Measurements from ENCODE around the gene YIF1B. TPM values are rescaled to one million over a fixed set of nuclear protein-coding genes. Genes with fewer than 3 reads are reported as not detected.

YIF1B gene
- total RNA-seq, 3 donors from 2014 or later: 20.5 to 28.8 (median 27.7) TPM

GRCh38 chr19:38277549-38277948 lies 38.2 kb downstream of the YIF1B start:
- H3K36me3 ChIP-seq: no peaks in the 10 kb centered on the region
- no peak for DNase-seq (ENCODE audit: low spot score in 2 of 2)
- no peaks in the 10 kb centered on the region for H3K9me3 ChIP-seq
- H3K4me3 ChIP-seq: no peak overlapping the region
- H3K27ac ChIP-seq: peak overlapping the region; percentile 77 to 87
- no peak for TF ChIP-seq POLR2A (IDR thresholded peaks at IDR 0.05)
- TF ChIP-seq POLR2AphosphoS5 (IDR thresholded peaks at IDR 0.05): peak in 1 of 3 donors; percentile 29
- H3K4me1 ChIP-seq: peaks cover 0 to 19% of the 10 kb centered on the region in 2 donors
- intact Hi-C loops (cut with DNase I; ENCODE audit: low total_unique reads): no loop called here
- H3K27me3 ChIP-seq: no peaks in the 10 kb centered on the region

GRCh38 chr19:38276942-38277517 lies 38.7 kb downstream of the YIF1B start:
- TF ChIP-seq POLR2A (IDR thresholded peaks at IDR 0.05) (no peak), POLR2AphosphoS5 (IDR thresholded peaks at IDR 0.05) (no peak)
- TF ChIP-seq, protein P1, sequence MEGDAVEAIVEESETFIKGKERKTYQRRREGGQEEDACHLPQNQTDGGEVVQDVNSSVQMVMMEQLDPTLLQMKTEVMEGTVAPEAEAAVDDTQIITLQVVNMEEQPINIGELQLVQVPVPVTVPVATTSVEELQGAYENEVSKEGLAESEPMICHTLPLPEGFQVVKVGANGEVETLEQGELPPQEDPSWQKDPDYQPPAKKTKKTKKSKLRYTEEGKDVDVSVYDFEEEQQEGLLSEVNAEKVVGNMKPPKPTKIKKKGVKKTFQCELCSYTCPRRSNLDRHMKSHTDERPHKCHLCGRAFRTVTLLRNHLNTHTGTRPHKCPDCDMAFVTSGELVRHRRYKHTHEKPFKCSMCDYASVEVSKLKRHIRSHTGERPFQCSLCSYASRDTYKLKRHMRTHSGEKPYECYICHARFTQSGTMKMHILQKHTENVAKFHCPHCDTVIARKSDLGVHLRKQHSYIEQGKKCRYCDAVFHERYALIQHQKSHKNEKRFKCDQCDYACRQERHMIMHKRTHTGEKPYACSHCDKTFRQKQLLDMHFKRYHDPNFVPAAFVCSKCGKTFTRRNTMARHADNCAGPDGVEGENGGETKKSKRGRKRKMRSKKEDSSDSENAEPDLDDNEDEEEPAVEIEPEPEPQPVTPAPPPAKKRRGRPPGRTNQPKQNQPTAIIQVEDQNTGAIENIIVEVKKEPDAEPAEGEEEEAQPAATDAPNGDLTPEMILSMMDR (IDR thresholded peaks at IDR 0.05): no peak
- intact Hi-C loops (cut with DNase I; ENCODE audit: low total_unique reads): no loop called here
- DNase-seq (ENCODE audit: low spot score in 2 of 2): no peak
- no peak overlapping the region for H3K4me3 ChIP-seq
- H3K36me3 ChIP-seq: no peaks in the 10 kb centered on the region
- peaks cover 0 to 19% of the 10 kb centered on the region in 2 donors for H3K4me1 ChIP-seq
- H3K27ac ChIP-seq: peak overlapping the region; percentile 77 to 87
- no peaks in the 10 kb centered on the region for H3K27me3 ChIP-seq
- H3K9me3 ChIP-seq: no peaks in the 10 kb centered on the region

DNA sequence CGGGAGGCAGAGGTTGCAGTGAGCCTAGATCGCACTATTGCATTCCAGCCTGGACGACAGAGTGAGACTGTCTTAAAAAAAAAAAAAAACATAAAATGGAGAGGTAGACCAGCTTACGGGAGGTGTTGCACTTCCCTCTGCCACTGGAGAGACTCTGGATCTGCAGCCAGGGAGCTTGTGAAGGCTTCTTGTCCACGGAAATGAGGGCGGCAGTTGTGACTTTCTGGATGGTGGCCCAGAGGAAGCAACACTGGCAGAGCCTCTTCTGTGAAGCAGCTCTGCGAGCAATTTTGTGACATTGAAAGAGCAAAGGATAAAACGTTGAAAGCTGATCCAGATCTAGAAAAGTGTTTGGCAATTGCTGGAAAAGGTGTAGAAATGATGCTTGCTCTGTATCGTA lies 41.0 kb downstream of the YIF1B start:
- peak in 1 of 2 donors; percentile 61 for DNase-seq (ENCODE audit: low spot score in 2 of 2)
- TF ChIP-seq POLR2AphosphoS5 (IDR thresholded peaks at IDR 0.05) (no peak), POLR2A (IDR thresholded peaks at IDR 0.05) (no peak)
- TF ChIP-seq, protein P1 (IDR thresholded peaks at IDR 0.05): no peak
- no peaks in the 10 kb centered on the region for H3K36me3 ChIP-seq
- no peaks in the 10 kb centered on the region for H3K27me3 ChIP-seq
- H3K4me1 ChIP-seq: peaks cover 0 to 19% of the 10 kb centered on the region in 2 donors
- intact Hi-C loops (cut with DNase I; ENCODE audit: low total_unique reads): no loop called here
- H3K27ac ChIP-seq: peak overlapping the region; percentile 2 to 65
- H3K9me3 ChIP-seq: no peaks in the 10 kb centered on the region
- H3K4me3 ChIP-seq: no peak overlapping the region

- Histone ChIP-seq H3K27me3 (no peaks in the 10 kb centered on the region), H3K27ac (peak overlapping the region in 1 of 2 donors; percentile 2), H3K9me3 (no peaks in the 10 kb centered on the region), H3K4me3 (no peak overlapping the region), H3K36me3 (no peaks in the 10 kb centered on the region), H3K4me1 (peaks cover 0 to 14% of the 10 kb centered on the region in 2 donors)
- DNase-seq (ENCODE audit: low spot score in 2 of 2): no peak
- intact Hi-C loops (cut with DNase I; ENCODE audit: low total_unique reads): no loop called here
- no peak for TF ChIP-seq POLR2AphosphoS5 (IDR thresholded peaks at IDR 0.05)
- TF ChIP-seq, protein P1 (IDR thresholded peaks at IDR 0.05): no peak
- no peak for TF ChIP-seq POLR2A (IDR thresholded peaks at IDR 0.05)
Measured at GRCh38 chr19:38273499-38273898, 42.2 kb downstream of the YIF1B start.

GRCh38 chr19:38270587-38271167 lies 45.1 kb downstream of the YIF1B start:
- Histone ChIP-seq H3K27ac (no peak overlapping the region), H3K36me3 (no peaks in the 10 kb centered on the region), H3K4me3 (no peak overlapping the region), H3K27me3 (no peaks in the 10 kb centered on the region), H3K9me3 (no peaks in the 10 kb centered on the region), H3K4me1 (peaks cover 0 to 3% of the 10 kb centered on the region in 2 donors)
- intact Hi-C loops (cut with DNase I; ENCODE audit: low total_unique reads): no loop called here
- no peak for DNase-seq (ENCODE audit: low spot score in 2 of 2)
- TF ChIP-seq POLR2A (IDR thresholded peaks at IDR 0.05): no peak
- TF ChIP-seq, protein P1 (IDR thresholded peaks at IDR 0.05): no peak
- TF ChIP-seq POLR2AphosphoS5 (IDR thresholded peaks at IDR 0.05): no peak
